ENCODE data around the gene RIPOR3. TPM values are rescaled to one million over a fixed set of nuclear protein-coding genes. Genes with fewer than 3 reads are reported as not detected.
A peak's percentile ranks its signal among the peaks of the same experiment; 100 is the strongest.

The RIPOR3 gene
- total and polyA plus RNA-seq, 2 experiments from 2014 or later, result 5.6 to 5.7 TPM

GRCh38 chr20:50721881-50722281 lies 30.5 kb upstream of the RIPOR3 start:
- 78% methylated on average over 9 of the region's 9 CpGs for WGBS (ENCODE audit: low lambda C conversion rate, missing lambda C conversion rate)

GRCh38 chr20:50720582-50720981 lies 29.2 kb upstream of the RIPOR3 start:
- Histone ChIP-seq H2AFZ (no peak overlapping the region), H3K9me3 (ENCODE audit: low read depth) (no peaks in the 10 kb centered on the region), H4K20me1 (ENCODE audit: insufficient read depth, poor library complexity, severe bottlenecking) (no peaks in the 10 kb centered on the region), H3K4me2 (no peak overlapping the region), H3K36me3 (replicated peaks; ENCODE audit: insufficient read depth, low read depth) (no peaks in the 10 kb centered on the region), H3K27me3 (no peaks in the 10 kb centered on the region), H3K4me3 (no peak overlapping the region), H3K9me2 (replicated peaks; ENCODE audit: insufficient read depth) (no peaks in the 10 kb centered on the region), H3K27ac (no peak overlapping the region), H3K79me2 (no peaks in the 10 kb centered on the region), H3K4me1 (ENCODE audit: insufficient read depth) (peaks cover 12% of the 10 kb centered on the region)
- no peak for DNase-seq (ENCODE audit: low spot score)
- TF ChIP-seq EZH2 (IDR thresholded peaks at IDR 0.05; ENCODE audit: borderline replicate concordance) (no peak), EZH2phosphoT487 (IDR thresholded peaks at IDR 0.05; ENCODE audit: low read depth, severe bottlenecking, unreplicated experiment) (no peak), CTCF (IDR thresholded peaks at IDR 0.05; ENCODE audit: poor library complexity) (no peak)

More at GRCh38 chr20:50721881-50722281, 30.5 kb upstream of the RIPOR3 start:
- no peak for DNase-seq (ENCODE audit: low spot score)
- Histone ChIP-seq H3K4me2 (no peak overlapping the region), H3K79me2 (no peaks in the 10 kb centered on the region), H3K27me3 (no peaks in the 10 kb centered on the region), H3K27ac (peak overlapping the region; percentile 62), H3K4me1 (ENCODE audit: insufficient read depth) (peaks cover 17% of the 10 kb centered on the region), H2AFZ (no peak overlapping the region), H3K4me3 (no peak overlapping the region), H3K9me2 (replicated peaks; ENCODE audit: insufficient read depth) (no peaks in the 10 kb centered on the region), H3K36me3 (replicated peaks; ENCODE audit: insufficient read depth, low read depth) (no peaks in the 10 kb centered on the region), H4K20me1 (ENCODE audit: insufficient read depth, poor library complexity, severe bottlenecking) (no peaks in the 10 kb centered on the region), H3K9me3 (ENCODE audit: low read depth) (no peaks in the 10 kb centered on the region)
- TF ChIP-seq EZH2phosphoT487 (IDR thresholded peaks at IDR 0.05; ENCODE audit: low read depth, severe bottlenecking, unreplicated experiment) (no peak), CTCF (IDR thresholded peaks at IDR 0.05; ENCODE audit: poor library complexity) (no peak), EZH2 (IDR thresholded peaks at IDR 0.05; ENCODE audit: borderline replicate concordance) (no peak)

DNA sequence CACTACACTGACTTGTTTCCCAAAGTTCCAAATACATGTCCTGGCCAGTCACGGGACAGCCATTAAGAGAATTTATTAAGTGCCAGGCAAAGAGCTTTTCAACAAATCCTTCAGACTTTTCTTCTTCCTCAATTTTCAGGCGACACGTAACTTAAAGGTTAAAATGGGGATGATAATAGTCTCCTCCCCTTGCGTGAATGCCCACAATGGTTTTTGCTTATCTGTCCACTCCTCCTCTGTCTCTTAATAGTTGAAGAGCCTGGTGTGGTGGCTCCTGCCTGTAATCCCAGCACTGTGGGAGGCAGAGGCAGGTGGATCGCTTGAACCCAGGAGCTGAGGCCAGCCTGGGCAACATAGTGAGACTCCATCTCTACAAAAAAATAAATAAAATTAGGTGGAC lies 28.7 kb upstream of the RIPOR3 start:
- WGBS (ENCODE audit: low lambda C conversion rate, missing lambda C conversion rate), result 76% methylated on average over 5 of the region's 5 CpGs
- Histone ChIP-seq H3K9me3 (ENCODE audit: low read depth) (no peaks in the 10 kb centered on the region), H4K20me1 (ENCODE audit: insufficient read depth, poor library complexity, severe bottlenecking) (no peaks in the 10 kb centered on the region), H3K27me3 (no peaks in the 10 kb centered on the region), H2AFZ (no peak overlapping the region), H3K27ac (no peak overlapping the region), H3K9me2 (replicated peaks; ENCODE audit: insufficient read depth) (no peaks in the 10 kb centered on the region), H3K4me2 (no peak overlapping the region), H3K4me3 (no peak overlapping the region), H3K79me2 (no peaks in the 10 kb centered on the region), H3K4me1 (ENCODE audit: insufficient read depth) (peaks cover 8% of the 10 kb centered on the region), H3K36me3 (replicated peaks; ENCODE audit: insufficient read depth, low read depth) (no peaks in the 10 kb centered on the region)
- DNase-seq (ENCODE audit: low spot score), result no peak
- no peak for TF ChIP-seq CTCF (IDR thresholded peaks at IDR 0.05; ENCODE audit: poor library complexity)
- TF ChIP-seq EZH2phosphoT487 (IDR thresholded peaks at IDR 0.05; ENCODE audit: low read depth, severe bottlenecking, unreplicated experiment), result no peak
- no peak for TF ChIP-seq EZH2 (IDR thresholded peaks at IDR 0.05; ENCODE audit: borderline replicate concordance)

DNA sequence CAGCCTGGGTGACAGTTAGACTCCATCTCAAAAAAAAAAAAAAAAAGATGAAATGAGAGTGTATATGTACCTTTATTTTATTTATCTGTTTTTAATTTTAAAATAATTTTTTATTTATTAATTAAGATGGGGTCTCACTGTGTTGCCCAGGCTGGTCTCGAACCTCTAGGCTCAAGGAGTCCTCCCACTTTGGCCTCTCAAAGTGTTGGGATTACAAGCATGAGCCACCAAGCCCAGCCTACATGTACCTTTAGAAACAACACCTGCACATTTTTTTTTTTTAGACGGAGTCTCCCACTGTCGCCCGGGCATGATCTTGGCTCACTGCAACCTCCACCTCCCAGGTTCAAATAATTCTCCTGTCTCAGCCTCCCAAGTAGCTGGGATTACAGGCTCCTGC lies 28.0 kb upstream of the RIPOR3 start:
- WGBS (ENCODE audit: low lambda C conversion rate, missing lambda C conversion rate), result 94% methylated on average over 4 of the region's 4 CpGs
- H4K20me1 ChIP-seq (ENCODE audit: insufficient read depth, poor library complexity, severe bottlenecking), result no peaks in the 10 kb centered on the region
- H3K36me3 ChIP-seq (replicated peaks; ENCODE audit: insufficient read depth, low read depth), result no peaks in the 10 kb centered on the region
- H3K27me3 ChIP-seq, result no peaks in the 10 kb centered on the region
- no peaks in the 10 kb centered on the region for H3K79me2 ChIP-seq
- no peak overlapping the region for H3K27ac ChIP-seq
- H3K9me3 ChIP-seq (ENCODE audit: low read depth), result no peaks in the 10 kb centered on the region
- H2AFZ ChIP-seq, result no peak overlapping the region
- H3K4me1 ChIP-seq (ENCODE audit: insufficient read depth), result peaks cover 3% of the 10 kb centered on the region
- no peak overlapping the region for H3K4me3 ChIP-seq
- H3K9me2 ChIP-seq (replicated peaks; ENCODE audit: insufficient read depth), result no peaks in the 10 kb centered on the region
- TF ChIP-seq CTCF (IDR thresholded peaks at IDR 0.05; ENCODE audit: poor library complexity), result no peak
- TF ChIP-seq EZH2 (IDR thresholded peaks at IDR 0.05; ENCODE audit: borderline replicate concordance), result no peak
- no peak for TF ChIP-seq EZH2phosphoT487 (IDR thresholded peaks at IDR 0.05; ENCODE audit: low read depth, severe bottlenecking, unreplicated experiment)
- no peak overlapping the region for H3K4me2 ChIP-seq
- DNase-seq (ENCODE audit: low spot score), result no peak

Data from hepatocyte (in vitro differentiated cells).